ENCODE measurements around the gene ZDHHC18.

The ZDHHC18 gene

DNA sequence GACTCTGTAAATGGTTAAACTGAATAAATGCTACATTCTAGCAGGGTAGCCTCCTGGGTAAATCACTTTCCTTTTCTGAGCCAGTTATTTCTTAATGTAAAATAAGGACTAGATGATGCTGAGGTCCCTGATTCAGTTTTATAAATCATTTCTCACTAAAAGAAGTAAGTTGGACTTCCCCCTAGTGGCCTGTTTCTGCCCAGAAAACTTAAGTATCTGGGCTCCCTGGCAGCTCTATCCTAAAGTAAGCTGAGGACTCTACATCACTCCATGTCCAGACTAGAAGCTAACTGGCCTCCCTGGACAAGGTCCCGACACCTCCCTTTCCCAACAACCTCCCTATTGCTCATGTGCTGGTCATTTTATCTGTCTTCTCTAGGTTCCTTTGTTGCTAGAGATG is 60.6 kb downstream of the ZDHHC18 start:
- no peak for DNase-seq
- intact Hi-C loops (cut with DNase I), result no loop called here

GRCh38 chr1:26888231-26888630 is 61.7 kb downstream of the ZDHHC18 start:
- no peak for DNase-seq
- intact Hi-C loops (cut with DNase I), result no loop called here

GRCh38 chr1:26889551-26890466 is 63.3 kb downstream of the ZDHHC18 start, which contains the start of gene GPN2:
TSS of gene GPN2 (minus strand) at chr1:26890283. CDS start at chr1:26890096, 187 bp downstream.
- intact Hi-C loops (cut with DNase I), result no loop called here
- peak; percentile 74 to 98 (median 85) for DNase-seq

- no peak for DNase-seq
- intact Hi-C loops (cut with DNase I), result no loop called here
Measured at GRCh38 chr1:26890467-26890796, 63.9 kb downstream of the ZDHHC18 start.

GRCh38 chr1:26894263-26894662 is 67.8 kb downstream of the ZDHHC18 start:
- DNase-seq, result peak in 1 of 10 donors; percentile 72
- intact Hi-C loops (cut with DNase I), result no loop called here

DNA sequence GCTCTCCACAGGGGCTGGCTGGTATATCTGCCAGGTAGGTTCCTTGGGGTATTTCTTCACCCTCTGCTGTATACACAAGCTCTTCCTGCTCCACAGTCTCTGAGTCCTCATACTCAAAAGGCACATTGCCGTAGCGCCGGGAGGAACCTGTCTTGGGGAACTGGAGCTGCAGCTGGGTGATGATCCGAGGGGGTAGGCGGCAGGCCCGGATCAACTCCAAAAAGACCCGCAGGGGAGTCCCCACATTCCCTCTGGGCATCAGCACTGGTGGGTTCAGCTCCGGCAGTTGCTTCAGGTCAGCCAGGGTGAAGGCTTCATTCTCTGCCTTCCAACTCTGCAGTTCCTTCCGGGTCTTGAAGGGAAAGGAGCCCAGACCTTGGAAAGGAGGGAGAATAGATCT is 70.9 kb downstream of the ZDHHC18 start:
- DNase-seq, result peak in 1 of 10 donors; percentile 63
- intact Hi-C loops (cut with DNase I), result no loop called here

- intact Hi-C loops (cut with DNase I), result no loop called here
- peak; percentile 85 to 98 (median 89) for DNase-seq
Measured at GRCh38 chr1:26900001-26900814, 73.7 kb downstream of the ZDHHC18 start, which contains the start of gene GPATCH3. TSS of gene GPATCH3 (minus strand) at chr1:26900467. CDS start at chr1:26900442, 25 bp downstream.

GRCh38 chr1:26900815-26901511 is 74.5 kb downstream of the ZDHHC18 start:
- intact Hi-C loops (cut with DNase I), result no loop called here
- DNase-seq, result peak in 1 of 10 donors; percentile 8
